ENCODE results near the gene SLC17A8. TPM values are rescaled to one million over a fixed set of nuclear protein-coding genes. Genes with fewer than 3 reads are reported as not detected.
"Not testable (repeated sequence)": the region's sequence is repeated elsewhere in the genome, so short reads cannot be mapped to it uniquely, and the experiment has no call there.

Gene SLC17A8
- polyA plus RNA-seq, 1 donor = 0.35 TPM

DNA sequence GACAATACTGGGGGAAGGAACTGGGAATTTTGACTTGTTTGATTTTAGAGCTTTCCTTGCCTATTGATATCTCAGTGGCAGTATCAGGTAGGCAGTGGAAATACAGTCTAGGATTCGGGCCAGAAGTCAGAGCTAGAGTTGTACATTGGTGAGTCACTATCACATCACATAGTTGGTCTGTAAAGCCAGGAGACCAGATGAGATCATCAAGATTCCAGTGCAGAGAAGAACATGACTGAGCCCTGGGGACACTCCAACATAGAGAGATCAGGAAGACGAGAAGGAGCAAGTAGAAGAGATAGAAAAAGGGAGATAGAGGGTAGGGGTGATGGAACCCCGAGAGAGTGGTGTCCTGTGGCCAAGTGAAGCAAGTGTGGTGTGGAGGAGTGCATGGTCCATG is 70.2 kb downstream of the SLC17A8 start:
- DNase-seq = no peak

DNA sequence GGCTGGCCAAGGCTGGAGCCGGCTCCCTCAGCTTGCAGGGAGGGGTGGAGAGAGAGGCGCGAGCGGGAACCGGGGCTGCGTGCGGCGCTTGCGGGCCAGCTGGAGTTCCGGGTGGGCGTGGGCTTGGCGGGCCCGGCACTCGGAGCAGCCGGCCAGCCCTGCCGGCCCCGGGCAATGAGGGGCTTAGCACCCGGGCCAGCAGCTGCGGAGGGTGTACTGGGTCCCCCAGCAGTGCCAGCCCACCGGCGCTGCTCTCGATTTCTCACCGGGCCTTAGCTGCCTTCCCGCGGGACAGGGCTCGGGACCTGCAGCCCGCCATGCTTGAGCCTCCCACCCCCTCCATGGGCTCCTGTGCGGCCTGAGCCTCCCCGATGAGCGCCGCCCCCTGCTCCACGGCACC is 73.4 kb downstream of the SLC17A8 start:
- not testable (repeated sequence) for DNase-seq

DNA sequence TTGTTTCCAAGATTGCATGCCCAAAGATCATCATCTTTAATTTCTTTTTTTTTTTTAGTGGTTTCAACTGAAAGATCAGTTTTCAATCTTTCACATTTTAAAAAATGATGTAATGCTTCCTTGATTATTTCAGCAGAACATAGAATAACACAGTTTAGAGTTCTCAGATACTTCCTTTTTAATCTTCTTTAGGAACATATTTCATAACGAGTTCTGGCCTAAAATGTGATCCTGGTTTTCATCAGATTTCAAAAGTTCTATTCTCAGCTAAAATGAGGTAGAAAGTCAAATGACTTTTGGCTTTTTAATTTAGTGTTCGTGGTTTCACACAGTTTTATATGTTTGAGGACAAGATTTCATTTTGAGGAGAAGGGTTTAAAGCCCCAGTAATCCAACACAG is 76.8 kb downstream of the SLC17A8 start:
- DNase-seq = no peak

DNA sequence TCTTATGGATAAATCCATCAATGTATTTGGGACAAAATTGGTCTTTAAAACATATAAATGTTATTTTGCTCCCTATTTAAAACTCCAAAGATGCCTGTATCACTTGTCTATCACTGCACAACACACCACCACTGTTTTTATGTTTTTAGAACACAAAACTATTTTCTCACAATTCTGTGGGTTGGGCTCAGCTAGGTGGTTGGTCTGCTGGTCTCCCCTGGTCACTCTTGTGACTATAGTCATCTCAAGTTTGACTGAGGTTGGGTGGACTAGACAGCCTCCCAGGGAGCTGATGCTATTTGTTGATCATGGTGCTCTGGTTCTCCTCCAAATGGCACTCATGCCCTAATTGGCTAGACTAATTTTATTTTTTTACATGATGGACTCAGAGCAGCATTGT is 77.3 kb downstream of the SLC17A8 start:
- DNase-seq = no peak

DNA sequence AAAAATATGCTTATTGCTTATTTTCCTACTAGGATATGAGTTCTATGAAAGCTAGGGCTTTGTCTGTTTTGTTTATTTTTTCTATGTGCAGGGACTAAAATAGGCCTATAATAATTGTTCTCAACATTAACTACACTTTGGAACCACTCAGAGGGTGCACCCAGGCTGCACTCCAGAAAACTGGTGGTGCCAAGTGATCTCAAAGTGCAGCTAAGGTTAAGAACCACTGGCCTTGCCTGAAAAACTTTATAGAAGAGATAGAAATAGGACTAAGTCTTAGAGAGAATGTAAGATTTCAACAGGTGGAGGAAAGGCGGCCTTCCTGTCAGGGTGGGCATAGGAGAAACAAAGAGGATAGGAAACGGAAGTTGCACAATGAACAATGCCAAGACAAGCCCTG is 79.1 kb downstream of the SLC17A8 start:
- no peak for DNase-seq

DNA sequence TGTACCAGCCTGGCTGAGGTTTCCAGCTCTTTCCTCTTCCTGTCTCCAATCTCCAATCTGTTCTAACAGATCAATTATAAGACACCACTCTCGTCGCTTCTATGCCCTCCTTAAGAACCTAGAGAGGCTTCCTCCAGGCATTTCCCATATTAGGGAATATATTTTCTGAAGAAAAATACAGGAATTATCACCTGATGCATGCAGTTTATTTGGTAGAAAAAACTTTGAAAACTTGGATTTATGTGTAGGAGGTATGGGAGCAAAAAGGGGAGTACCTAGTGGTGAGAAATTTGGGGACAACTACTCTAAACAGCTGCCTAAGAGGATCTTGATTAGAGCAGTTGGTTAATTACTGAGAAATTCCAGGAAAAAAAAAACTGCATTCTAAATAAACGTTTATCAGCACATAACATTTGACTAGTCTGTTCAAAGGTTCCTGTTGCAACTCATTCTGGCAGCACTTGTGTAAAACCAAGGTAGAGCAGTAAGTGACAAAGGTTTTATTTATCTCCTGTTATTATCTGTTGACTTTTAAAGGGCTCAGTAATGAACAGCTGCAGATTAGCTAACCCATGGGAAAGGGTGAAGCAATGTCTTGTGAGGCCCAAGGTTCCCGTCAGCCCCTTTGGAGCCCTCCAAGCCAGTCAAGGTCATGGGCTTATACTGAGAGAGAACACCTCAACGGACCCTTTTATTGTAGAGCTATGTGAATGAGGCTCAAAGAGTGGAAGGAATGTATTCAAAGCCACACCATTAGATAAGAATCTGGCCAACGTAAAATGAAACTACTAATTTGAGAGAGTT is 80.4 kb downstream of the SLC17A8 start:
- no peak for DNase-seq

DNA sequence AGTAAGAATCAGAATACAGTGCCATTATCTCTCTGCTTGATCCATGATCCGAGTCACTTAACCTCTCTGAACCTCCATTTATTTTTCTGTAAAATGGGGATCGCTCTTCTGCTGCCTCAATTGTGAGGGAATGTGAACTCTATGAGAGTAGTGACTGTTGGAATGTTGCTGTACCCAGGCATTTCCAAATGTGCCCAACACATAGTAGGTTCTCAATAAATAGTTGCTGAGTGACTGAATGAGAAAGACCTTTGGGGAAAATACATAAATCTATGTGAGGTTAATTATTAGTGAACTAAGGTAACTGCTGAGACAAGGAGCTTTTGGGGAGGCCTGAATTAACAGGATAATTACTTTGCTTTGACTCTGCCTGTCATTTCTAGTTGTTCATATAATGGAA is 82.9 kb downstream of the SLC17A8 start:
- DNase-seq = no peak

DNA sequence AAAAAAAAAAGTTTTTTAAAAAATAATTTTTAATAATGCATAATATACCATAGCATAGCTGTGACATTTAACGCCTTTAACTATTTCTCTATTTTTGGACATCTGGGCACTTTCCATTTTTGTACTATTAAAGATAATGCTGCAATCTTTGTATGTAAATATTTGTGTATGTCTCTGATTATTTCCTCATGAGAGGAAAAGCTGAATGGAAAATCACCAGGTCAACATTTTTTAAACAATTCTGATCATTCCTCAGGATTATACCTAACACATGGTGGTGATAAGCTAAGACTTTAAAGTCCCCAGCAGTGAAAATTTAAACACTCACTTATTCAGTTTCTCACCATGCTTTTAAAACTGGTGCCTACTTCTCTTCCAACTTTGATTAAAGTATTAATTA is 85.5 kb downstream of the SLC17A8 start:
- DNase-seq = no peak

DNA sequence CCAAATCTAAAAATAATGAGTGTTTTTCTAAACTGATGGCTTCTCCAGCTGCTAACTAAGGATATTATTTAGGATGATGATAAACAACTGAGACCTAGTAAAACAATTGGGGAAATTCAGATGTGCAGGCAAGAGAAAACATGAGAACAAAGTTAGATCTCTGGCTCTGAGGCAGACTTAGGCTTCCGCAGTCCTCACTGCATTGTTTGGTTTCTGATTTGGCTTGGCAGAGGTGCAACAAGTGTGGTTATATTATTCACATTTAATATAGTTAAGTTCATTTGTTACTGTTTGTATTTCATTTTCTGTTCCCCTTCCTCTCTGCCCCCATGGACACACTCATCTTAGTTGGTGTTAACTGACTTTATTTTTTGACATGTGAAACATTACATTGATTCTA is 86.6 kb downstream of the SLC17A8 start:
- DNase-seq = no peak

DNA sequence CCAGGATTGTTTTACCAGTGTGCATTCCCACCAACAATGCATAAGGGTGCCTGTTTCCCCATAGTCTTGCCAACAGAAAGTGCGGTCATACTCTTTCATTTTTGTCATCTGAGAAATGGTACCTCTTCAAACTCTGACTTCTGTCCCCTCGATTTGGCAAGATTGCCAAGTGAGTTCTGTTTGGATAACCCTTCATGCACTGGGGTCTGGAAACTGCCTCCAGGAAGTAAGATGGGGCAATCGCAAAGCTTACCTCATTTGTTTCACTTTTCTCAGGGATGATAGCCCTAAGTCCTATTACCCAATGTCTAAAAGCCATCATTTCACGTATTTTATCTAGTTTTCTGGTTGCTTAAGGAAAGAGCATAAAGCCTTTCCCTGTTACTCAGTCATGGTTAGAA is 88.2 kb downstream of the SLC17A8 start:
- no peak for DNase-seq

DNA sequence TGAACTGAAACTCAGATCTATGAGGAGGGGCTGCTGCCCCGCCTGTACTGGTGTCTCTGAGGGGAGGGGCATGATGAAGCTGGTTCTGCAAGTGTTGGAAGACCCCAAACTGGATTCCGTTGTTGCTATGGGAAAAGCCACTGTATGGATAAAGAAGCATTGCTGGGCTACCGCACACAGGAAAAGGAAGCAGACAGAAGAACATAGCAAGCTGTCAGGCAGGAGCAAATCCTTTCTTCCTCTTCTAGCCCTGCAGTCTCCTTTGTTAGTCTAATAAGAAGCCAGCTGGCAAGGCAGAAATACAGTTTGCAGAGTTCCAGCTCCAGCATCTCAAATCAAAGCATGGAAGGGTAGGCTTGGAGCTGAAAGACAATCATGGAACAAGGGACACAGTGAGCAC is 90.5 kb downstream of the SLC17A8 start:
- no peak for DNase-seq

DNA sequence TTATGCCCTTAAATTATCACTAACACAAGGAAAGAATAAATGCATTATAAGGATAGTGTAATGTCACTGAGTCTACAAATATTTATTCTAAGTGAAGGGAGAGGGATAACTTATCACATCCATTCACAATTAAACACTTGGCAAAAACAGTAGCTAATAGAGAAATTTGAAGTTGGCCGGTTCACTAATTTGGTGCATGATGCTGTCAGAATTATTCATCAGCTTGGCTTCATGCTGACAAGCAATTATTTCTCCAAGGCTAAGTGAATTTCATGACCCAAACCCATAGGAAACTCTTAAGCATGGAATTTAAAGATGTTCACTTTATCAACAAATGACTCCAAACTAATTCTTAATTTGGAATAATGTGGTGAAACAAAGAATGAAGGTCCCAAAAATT is 91.8 kb downstream of the SLC17A8 start:
- DNase-seq = no peak

DNA sequence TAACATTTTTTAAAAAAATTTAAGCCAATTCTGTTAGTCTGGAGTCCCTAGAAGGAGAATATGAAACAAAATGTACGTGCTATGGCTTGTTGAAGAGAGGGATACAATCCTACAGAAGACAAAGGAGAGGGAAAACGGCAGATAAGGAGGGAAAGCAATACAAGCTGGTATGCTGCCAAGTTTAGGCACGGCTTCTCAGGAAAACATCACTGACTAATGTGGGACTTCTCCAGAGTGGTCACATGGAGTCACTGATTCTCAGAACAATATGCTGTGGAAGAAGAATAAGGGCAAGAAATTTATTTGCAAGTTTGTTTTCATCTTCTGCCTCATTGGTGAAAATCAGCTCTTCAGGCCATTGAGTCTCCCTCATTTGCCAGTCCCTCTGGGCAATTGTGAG is 93.9 kb downstream of the SLC17A8 start:
- no peak for DNase-seq

DNA sequence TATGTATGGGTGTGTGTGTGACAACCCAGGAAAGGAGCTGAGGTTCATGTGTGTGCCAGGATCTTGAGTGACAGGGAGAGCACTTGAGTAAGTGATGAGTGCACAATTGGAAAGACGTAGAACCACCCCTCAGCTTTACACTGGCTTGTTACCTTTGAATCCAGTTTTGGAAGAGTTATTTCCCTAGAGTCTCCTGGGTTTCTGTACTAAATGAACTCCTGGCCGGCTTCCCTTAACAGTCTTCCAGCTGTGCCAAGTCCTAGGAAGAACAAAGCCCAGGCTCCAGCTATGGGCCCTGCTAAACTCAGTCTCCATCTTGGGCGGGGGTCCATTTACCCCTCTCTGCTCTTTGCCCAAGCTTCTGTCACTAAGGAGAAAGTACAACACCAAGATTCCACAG is 97.1 kb downstream of the SLC17A8 start:
- DNase-seq = no peak

DNA sequence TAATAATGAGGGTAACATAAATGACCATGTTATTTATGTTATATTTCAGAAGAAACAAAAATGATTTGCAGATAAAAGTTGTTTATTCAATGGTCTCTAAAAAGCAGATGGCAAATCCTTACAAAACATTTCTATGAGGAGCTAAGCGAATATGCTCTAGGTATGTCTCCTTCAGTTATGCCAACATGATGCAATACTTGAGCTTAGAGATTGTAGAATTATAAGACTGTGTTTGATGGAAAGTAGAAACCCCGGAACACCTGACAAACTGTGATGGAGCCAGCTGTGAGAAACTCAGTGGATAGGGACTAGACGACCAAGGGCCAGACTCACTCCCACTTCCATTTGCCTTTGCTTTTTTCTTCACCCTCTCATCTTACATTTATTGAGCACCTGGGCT is 99.0 kb downstream of the SLC17A8 start:
- DNase-seq = no peak

DNA sequence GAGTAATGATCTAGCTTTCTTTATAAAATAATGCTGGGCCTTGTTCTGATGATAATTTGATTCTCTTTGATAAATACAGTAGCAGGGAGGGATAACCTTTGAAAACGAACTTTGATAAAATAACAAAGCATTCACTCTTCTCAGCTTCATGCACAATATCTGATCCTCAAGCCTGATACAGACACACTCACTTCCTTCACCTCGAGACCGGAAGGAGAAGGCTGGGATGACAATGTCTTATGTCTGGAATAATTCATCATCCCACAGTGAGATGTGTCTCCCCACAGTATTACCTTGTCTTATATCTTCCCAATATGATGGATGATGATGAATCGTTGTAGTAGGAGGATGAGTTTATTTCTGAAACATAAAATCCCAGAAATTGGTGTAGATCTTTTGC is 101.3 kb downstream of the SLC17A8 start:
- DNase-seq = no peak

DNA sequence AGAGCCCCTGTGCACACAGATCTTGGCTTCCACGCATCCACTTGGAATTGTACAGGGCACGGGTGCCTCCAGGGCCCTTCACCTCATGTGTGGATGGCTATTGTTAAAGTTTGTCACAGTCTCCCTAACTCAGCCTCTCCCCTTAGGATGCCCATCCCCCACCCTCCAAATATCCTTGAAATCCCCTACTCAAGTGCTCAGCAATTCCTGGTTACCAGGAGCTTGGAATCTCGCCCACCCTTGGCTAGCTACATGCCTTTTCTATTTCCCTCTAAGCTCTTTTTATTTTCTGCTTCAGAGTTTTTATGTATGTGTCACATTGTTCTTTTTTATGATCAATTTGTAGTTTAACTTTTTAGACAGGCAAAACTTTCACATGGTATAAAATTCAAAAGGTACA is 103.8 kb downstream of the SLC17A8 start:
- DNase-seq = no peak

DNA sequence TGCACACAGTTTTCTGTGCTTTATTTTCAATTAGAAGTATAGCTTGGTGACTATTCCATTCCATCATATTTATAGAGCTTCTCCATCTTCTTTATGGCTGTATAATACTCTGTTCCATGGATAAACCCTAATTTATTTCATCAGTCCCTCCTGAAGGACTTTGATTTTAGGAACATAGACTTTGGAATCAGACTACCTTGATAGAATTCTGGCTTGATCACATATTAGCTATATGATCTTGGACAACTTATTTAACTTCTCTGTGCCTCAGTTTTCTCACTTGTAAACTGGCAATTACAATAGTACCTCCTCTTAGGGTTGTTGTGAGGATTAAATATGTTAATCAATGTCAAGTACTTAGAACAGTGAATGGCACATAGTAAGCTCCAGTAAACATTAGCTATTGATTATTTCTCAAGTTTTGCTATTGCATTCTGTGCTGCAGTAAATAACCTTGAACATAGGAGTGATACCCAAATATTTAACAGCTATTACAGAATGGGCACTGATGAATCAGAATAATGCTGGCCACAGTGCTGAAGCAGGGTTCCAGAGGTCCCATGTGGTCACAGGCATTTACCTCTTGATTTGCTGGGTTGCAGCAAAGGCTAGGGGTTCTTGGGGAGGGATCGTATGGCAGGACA is 104.6 kb downstream of the SLC17A8 start:
- DNase-seq = no peak

DNA sequence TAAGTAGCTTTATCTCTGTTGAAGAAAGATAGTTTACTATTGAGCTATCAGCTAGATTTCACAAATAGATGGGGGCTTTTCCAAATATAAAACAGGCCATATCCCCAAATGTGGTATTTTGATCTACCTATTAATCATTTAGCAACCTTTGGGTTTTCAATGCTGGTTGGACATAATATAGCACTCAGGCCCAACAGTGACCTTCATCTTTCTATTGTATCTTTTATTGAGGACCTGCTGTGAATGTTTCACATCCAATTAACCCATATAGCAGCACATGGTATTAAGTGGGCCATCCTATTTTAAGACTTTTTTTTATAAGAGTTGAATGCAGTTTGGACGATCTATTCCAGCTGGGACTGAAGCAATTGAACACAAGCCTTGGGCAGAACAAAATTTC is 106.8 kb downstream of the SLC17A8 start:
- DNase-seq = no peak

DNA sequence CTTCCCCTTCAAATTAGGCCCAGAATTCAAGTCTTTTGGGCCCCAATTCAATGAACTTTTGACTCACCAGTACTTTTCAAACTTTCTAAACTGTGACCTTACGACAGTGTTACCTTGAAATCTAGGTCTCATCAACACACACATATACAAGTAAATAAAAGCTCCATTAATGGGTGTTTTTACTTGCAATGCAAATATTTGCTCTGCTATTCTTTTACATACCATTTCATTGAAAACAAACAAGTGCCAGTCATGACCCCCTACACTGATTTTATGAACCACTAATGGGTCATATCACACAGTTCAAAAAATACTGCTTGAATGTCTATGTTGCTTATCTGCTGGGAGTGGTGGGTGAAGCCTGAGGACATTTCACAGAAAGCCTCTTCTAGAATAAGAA is 107.7 kb downstream of the SLC17A8 start:
- no peak for DNase-seq

DNA sequence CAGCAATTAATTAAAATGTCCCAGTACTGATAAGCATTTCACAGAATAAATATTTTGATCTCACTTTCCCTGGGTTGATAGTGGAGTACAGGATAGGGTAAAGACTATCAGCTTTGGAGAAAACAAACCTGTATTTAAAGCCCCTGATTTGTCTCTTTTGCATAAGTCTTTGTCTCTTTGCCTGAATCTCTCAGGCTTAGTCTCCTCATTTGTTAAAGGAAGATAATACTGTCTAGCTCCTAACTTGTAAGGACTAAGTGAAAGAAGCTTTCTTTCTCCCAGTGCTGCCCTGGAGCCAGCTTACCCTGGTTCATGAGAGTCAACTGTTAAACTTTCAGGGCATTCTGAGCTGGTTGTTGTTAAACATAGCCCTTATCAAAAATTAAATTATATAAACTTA is 111.3 kb downstream of the SLC17A8 start:
- no peak for DNase-seq

Data from left kidney (tissue), 2 donors.